Activated CD8-positive, alpha-beta memory T cell treated with anti-CD3 and anti-CD28 coated beads, Interleukin-2, amount 50 U/mL, for 48 hours (primary cell): ENCODE data around the gene PPP2R2D.

Experiments used
- DNase-seq: peaks from one replicate; pipeline ENCODE4 v3.0.0-alpha.2; 2020

The PPP2R2D gene

DNA sequence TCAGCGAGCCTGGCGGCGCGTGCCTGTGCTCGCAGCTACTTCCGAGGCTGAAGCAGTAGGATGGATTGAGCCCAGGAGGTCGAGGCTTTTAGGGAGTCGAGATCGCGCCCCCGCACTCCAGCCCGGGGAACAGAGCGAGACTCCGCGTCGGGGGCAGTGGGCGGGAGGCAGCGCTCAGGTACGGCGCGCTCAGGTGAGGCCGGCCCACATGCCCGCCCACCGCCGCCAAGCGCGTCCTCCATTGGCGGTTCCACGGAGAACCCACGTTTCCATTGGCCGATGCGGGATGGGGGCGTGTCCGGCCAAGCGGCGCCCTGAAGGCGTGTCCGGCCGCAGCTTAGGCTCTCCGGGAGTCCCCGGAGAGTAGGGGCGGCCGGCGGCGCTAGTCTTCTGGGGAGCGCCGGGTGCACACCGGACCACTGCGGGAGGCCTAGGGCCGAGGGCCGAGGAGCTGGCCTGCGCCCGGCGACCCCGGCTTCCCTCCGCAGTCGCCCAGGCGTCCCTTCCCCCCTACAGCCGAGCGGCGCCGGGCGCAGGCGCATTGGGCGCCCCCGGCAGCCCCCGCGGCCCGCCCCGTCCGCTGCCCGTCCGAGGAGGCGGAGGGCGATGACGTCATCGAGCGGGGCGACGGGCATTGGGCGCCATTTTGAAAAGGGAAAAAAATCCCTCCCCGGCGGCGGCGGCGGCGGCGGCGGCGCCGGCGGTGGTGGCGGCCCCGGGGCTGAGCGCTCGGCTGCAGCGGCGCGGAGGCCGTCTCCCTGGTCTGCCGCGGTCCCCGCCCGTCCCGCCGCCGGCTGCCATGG, at the start of gene PPP2R2D:
Gene PPP2R2D, plus strand, starts transcription at position 659 of the 803 bp plus-strand sequence. Its CDS starts 141 bp downstream, at position 800.
- peak; percentile 97 for DNase-seq

DNA sequence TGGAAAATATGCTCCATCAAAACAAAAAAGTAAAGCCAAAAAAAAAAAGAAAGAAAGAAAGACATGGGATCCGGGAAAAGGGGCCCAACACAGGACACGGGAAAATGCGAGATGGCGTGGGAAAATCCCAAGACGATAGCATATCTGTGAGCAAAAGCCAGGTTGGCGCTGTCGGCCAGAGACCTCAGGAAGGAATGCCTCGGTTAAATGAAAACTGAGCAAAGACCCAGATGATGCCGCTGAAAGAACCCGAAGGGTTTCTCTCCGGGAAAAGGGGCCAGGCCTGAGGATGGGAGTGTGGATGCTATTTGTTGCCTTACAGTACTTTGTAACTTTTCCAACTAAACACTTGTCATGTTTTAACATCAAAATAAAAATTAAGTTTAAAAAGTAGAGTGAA, 49.5 kb upstream of the PPP2R2D start:
- peak; percentile 22 for DNase-seq

DNA sequence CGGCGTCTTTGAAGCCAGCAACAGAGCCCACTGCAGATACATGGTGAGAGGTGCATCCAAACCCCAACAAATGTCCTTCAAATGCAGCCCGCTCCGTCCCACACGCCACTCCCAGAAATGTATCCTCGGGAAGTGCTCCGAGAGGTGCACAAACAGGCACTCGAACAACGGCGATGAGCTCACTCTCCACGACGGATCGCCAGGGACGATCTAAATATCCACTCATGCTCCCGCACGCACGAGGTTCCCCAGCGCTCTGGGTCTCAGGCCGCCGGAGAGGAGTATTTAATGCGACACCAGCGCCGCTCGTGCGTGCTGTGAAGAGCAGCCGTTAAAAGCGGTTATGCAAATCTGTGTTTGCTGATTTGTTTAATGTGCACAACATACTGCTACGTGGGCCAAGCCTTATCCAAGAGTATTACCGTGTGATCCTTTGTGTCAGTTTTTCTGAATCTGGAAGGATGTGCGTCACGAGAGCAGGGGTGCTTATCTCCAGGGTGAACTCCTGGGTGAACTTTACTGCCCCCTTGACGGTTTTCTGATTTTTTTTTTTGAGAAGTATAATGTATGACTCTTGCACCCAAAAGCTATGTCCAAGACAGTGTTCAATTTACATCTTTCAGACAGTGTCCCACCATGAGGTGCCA, 48.5 kb upstream of the PPP2R2D start:
- DNase-seq, result peak; percentile 30

DNA sequence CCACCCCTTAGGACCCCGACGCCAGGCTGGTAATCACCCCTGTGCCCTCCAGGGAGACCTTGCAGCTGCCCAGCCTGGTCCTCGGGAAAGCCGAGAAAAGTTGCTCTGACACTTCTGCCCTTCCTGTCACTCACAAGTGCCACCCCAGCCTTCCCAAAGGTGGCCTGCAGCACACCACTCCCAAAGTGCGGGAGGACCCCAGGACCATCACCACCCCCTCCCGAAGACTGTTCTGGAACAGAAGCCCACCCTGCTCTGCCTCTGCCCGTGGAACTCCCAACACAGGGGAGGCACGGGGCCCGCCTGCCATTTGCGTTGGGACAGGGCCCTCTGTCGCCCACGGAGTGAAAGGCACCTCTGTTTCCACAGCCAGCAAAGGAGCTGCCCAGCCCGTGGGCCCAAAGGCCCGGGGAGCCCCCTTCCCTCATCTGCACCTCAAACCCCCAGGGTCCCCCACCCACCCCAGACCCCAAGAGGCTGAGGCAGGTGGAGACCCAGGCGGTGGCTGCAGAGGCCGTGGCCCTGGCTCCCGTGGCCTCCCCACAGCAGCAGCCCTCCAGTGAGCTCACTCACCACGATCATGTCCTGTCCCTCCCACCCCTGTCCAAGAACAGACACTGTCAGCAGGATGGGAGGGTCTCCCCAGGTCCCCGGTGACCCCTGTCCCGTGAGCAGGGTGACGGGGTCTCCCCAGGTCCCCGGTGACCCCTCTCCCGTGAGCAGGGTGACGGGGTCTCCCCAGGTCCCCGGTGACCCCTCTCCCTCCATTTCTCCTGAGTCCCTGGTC, 47.8 kb upstream of the PPP2R2D start:
- DNase-seq, result peak; percentile 20

DNA sequence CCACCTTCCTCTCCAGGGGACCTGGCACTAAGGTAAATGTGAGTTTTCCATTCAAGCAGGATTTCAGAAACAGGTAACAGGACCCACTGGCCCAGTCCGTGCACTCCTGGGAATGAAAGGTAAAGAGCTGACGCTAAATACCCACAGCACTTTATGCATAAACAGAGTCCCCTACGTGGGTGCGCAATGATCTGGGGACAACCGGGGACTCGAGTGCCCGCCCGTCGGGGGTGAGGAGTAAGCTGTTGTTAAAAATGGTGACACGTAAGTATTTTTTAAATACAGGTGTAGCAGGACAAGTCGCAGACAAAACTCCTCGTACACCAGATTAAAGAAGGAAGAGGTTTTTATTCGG, 47.2 kb upstream of the PPP2R2D start:
- no peak for DNase-seq

DNA sequence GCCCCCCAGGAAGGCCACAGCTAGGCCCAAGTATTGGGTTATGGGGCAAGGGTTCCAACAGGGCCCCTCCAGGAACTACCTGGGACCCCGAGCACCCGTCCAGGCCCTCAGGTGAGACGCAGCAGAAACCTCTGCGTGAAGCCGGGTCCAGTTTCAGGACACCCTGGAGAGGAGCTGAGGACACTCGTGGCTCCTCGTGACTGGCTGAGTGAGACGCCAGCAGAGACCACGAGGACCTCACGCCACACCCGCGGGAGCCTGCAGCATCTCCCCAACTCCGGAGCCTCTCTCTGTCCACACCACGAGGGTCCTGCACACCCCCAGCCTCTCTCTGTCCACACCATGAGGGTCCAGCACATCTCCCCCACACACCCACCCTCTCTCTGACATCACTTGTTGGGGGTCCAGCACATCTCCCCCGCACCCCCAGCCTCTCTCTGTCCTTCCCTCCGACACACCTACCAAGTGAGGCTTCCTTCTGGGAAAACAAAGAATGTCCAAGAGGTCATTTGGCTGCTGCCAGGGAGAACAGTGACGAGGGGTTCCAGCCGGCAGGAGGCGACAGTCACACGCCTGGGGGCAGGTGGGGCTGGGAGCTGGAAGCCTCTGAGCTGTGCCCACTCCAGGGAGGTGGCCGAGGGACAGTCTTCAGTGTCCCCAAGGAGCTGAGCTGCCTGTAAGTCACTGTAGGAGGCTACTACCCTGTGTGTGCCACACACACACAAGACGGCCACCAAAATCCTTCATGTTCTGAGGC, 46.1 kb upstream of the PPP2R2D start:
- no peak for DNase-seq

DNA sequence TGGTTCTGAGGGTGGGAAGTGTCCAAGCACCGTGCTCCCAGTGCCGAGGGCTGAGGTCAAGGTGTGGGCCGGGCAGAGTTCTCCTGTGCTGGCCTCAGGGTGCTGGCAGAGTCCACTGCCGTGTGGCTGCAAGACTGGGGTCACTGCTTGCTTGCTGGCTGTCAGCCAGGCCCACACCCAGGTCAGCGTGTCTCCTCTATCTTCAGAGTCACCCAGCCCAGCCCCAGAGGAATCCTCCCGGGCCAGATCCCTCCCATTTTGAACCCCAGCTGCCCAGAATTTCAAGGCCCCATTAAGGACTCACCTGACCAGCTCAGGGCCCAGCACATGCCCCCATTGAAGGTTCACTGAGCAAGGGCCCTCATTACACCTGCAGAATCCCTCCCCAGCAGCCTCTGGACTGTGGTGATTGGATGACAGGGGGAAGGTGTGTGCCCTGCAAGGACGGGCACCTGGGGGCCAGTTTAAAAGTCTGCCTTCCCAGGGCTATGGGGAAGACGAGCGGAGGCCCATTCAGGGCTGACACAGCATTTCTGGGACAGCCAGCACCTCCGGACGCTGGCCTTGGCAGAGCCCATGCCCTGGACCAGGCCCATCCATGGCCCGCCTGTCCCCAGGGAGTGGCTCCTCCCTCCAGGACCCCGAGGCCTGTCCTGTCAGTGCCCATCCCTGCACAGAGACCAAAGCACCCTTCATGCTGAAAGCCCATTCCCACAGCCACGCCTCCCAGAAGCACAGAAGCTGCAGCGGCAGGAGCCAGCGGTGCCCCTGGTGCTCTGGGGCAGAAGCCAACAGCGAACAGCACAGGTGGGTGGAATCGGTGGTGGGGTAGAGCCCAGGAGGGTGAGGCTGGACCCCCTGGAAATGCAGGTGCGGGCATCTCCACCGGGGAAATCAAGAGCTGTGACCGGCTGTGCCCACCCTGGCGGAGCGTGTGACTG, 45.1 kb upstream of the PPP2R2D start:
- no peak for DNase-seq

DNA sequence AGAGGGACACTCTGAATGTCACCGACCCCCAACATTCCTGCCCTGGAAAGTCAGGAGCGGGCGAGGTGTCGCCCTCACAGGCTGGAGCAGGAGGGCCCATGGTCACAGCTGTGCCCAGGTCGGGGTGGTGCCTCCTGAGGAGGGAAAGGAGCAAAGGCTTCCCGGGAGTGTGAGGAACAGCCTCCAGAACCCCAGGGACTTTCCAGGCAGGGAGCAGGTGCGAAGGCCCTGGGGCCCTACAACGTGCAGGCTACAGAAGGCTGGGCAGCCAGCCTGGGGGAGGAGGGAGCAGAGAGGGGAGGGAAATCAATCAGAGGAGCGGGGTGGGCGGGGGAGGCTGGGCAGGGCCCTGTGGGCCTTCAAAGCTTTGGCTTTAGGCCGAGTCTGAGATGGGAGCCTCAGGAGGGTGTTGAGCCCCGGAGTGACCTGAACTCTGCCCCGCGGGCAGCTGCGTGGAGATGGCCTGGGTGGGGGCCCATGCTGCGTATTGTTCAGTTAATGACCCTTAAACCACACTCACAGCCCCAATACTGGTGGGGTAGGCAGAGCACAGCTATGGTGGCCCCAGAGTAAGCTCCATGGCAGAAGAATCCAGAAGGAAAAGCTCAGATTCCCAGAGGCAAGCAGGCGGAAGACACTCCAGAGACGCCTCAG, 44.2 kb upstream of the PPP2R2D start:
- DNase-seq, result no peak

DNA sequence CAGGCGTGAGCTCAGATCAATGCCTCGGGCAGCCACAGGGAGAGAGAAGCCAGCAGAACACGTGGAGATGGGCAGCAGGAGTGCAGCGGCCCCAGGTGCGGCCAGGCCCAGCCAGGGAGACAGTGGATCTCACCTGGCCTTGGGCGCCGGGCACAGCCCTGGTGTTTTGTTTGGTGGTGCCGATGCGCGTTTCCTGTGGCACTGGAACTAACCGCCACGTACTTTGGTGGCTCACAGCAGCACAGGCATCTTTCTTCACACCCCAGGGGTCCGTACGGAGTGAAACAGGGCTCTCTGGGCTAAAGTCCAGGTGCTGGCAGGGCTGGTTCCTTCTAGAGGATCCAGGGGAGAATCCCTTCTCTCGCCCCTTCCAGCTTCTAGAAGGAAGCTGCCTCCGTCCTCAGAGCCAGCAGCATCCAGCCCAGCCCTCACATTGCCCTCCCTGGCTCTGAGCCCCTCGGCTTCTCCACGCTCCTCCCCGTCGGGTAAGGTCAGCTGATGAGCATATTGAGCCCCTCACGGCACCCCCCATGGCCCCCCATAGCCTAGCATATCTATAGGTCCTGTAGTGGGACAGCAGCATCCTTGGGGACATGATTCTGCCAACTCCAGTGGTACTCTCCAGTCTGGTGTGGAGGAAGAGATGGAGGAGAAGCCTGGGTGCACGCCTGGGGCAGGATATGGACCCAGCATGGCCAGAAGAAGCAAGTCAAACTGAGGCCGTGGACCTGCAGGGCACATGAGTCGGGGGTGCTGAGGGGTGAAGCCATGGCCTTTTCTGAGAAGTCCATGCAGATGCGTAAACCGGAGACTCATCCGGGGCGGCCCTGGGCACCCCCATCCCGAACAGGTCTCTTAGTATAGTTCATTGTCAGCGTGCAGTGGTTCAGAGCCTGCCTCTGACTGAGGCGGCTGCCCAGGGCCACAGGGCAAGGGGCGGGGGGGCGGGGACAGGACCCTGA, 43.4 kb upstream of the PPP2R2D start:
- no peak for DNase-seq

DNA sequence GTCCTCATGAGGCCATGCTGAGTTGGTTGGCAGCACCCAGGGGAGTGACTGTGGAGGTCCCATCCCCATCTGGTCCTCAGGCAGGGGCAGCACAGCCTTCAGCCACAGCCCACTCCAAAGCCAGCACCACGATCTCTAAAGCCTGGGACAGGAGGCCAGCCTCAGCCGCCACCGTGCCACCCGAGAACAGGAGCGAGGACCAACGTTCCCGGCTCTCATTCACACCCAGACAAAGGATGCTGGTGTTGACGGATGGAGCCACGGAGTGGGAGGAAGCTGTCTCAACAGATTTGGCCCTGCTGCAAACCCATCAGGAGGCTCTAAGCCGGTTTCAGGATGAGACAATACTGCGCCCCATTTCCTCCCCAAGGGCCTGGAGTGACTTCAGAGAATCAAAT, 42.7 kb upstream of the PPP2R2D start:
- no peak for DNase-seq

DNA sequence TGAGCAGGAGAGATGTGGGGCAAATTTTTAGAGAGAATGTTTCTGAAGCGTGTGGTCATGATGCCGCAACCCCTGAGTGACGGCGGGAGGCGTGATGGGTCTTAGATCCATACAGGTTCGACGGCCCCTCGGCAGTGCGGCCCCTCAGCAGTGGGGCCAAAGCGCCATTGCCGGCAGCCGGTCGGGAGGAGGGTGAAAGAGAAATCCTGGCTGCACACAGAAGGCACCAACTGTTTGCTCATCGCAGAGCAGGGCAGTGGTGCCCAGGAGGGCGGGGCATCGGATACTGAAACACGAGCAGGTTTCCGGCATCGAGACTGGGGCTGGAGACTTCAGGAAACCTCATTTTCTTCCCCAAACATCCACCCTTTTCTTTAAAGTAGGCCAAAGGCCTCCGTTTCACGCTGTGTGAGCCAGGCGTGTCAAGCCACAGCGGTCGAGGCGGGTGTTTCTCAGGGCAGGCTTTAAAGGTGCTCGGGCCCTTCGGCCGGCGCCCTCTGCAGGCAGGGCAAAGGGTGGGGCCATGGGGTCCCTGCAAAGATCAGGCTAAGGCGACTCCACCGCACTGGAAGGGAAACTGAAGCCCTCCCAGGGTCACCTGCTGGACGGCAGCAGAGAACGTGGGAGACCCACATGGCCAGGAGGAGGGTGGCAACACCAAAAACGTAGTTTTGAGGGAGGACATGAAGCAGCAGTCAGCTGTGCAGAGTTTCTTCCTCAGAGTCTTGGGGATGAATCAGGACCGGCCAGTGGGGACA, 42.0 kb upstream of the PPP2R2D start:
- DNase-seq, result peak; percentile 46

DNA sequence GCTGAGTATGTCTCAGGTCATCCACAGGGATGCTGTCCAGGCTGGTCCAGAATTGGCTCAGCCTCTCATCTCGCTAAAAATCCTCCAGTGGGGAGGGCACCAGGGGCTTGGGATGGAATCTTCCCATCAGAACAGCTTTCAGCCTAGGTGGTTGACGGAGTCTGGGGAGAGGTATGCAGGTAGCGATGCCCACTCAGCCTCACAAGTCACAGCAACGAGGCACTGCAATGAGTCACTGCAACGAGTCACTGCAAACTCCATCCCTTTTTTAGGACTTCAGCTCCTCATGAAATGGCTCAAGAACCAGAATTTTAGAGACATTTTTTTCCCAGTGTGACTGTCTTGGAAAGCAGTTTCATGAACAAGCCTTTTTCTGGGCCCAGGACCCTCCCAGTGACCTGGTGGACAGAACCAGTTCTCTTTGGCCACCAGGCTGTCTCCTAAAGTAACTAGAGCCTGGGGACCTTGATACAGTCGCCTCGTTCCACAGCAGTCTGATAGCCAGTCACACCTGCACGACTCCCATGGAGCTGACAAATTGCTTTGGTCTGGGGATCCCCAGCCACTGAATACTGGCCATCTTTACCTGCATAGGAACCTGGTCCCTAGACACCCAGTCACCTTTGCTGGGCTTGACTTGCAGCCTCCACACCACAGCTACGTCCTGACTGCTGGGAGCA, 41.3 kb upstream of the PPP2R2D start:
- peak; percentile 25 for DNase-seq

DNA sequence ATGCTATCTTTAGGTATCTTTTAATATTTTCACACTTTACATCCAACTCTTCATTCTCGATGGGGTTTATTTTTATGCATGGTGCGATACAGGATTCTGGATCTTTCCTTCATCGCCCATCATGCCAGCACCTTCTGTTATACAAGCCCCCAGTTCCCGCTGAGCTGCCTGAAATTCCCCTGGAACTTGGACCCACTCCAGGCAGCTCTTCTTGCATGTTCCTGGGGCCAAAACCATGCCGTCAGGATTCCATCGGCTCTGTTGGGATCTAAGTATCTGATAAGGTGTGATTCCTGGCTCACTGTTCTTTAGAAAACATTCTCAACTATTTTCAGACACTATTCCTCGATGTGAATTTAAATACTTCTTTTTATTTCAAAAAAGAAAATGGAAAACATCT, 40.5 kb upstream of the PPP2R2D start:
- DNase-seq, result no peak

DNA sequence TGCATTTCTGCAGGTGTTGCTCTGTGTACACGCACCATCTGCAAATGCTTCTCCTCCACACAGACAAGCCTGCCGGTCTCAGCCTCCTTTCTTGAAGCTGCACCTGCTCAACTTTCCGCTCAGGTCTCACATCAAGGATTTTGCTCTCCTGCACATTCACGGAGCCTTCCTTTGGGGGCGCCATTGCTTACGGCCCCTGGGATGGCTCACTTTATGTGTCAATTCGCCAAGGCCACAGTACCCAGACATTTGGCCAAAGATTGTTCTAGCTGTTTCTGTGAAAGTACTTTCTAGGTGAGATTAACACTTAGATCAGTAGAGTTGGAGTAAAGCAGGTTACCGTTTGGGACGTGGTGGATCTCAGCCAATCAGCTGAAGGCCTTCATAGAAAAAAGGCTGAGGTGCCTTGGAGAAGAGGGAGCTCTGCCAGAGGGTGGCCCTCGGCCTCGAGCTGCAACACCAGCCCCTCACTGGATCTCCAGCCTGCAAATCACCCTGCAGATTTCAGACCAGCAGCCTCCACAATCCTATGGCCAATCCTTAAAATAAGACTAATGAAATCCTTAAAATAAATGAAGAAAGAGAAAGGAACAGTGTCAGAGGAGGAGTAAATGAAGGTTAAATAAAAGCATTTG, 39.9 kb upstream of the PPP2R2D start:
- DNase-seq, result no peak

DNA sequence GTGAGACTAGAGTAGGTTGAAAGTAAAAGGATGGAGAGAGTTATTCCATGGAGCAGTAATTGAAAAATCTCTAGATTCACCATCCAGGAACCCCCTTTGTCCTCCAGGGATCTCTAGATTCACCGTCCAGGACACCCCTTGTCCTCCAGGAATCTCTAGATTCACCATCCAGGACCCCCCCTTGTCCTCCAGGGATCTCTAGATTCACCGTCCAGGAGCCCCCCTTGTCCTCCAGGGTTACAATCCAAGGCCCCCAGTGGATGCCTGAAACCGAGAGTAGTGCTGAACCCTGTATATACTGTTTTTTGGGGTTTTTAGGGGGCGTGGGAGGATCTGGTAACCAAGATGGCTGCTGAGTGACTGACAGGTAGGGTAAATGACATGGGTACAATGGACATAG, 38.3 kb upstream of the PPP2R2D start:
- DNase-seq, result no peak

DNA sequence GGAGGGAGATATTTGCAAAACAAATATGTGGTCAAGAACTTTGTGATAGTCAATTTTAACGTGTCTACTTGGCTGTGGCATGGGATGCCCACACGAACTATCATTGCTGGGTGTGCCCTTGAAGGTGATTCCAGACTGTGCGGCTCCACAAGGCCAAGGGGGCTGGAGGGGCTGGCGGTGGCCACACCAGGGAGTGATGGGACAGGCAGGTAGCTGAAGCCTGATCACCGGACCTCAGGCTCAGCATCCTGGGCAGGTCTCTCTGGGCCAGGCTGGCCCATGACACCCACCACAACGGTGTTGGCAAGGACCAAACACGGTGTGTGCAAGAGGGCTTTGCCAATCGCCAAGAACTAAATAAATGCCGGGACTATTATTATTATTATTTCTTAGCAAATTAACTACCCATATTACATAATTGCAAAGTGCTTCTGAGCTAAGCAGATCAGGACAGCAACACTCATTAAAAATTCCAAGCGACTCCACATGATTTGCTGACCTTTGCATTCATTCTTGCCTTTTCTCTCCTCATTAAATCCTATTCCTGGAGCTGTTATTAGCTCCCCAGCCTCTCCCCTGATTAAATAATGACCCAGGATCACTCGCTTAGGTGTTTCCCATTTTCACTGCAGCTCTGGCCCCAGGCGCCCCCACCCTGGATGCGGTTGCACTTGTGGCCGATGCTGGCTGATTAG, 35.4 kb upstream of the PPP2R2D start:
- DNase-seq, result no peak

DNA sequence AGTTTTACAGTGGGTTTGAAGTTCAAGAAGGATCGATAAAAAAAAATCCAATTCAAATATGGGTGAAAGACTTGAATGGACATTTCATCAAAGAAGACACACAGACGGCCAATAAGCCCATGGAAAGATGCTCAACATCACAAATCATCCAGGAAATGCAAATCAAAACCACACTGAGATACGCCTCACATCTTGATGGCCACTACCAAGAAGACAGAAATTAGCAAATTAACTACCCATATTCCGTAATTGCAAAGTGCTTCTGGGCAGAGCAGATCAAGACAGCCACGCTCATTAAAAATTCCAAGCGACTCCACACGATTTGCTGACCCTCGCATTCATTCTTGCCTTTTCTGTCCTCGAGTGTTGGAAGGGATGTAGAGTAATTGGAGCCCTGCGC, 34.1 kb upstream of the PPP2R2D start:
- no peak for DNase-seq

DNA sequence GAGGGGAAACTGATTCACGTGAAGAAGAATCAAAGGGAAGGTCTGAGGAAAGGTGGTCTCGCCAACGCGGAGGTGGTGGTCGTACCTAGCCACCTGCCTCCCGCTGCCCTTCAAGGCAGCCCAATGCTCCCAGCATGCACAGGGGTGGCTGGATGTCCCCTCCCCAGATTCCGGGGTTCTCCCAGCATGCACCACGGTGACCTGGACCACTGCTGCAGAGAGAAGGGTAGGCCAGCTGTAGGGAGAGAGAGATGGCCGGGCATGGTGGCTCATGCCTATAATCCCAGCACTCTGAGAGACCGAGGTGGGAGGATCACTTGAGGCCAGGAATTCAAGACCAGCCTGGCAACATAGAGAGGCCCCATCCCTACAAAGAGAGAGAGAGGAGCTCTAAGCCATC, 32.4 kb upstream of the PPP2R2D start:
- no peak for DNase-seq
